Measurements from ENCODE around the gene PDLIM5.
"Not testable (repeated sequence)": the region's sequence is repeated elsewhere in the genome, so short reads cannot be mapped to it uniquely, and the experiment has no call there.

PDLIM5 gene

DNA sequence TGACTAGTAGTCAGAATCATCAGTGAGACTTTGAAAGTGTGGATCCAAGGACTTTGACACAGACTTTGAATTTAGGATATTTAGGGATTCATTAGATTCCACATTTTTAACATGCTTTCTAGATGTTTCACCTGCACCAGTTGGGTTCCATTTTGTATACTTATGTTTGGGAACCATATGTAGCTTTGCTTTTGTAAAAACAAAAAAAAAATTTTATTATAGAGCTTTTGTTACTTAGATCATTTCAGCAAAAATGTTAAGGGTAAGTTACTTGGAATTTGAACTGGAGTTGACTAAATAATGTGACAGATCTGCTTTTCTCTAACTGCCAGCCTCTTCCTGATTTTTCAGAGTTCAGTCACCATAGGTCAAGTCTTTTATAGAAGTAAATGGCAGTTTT lies 14.6 kb downstream of the PDLIM5 start:
- DNase-seq, result no peak

DNA sequence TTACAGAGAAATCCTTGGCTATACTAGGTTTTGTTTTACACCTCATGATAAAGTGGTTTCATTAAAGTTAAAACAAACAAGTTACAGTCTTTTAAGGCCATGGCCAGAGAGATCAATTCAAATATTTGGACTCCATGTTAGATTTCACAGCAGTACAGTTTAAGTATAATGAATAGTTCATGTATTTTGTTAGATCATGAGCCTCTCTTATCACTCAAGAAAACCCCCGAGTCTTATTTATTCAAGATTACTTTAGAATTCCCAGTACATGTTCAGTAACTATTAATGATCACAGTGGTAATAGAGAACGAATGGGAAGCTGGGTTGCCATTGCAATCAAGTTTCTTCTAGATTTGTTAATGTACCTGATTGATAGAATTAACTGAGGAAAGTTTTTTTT lies 15.2 kb downstream of the PDLIM5 start:
- no peak for DNase-seq

DNA sequence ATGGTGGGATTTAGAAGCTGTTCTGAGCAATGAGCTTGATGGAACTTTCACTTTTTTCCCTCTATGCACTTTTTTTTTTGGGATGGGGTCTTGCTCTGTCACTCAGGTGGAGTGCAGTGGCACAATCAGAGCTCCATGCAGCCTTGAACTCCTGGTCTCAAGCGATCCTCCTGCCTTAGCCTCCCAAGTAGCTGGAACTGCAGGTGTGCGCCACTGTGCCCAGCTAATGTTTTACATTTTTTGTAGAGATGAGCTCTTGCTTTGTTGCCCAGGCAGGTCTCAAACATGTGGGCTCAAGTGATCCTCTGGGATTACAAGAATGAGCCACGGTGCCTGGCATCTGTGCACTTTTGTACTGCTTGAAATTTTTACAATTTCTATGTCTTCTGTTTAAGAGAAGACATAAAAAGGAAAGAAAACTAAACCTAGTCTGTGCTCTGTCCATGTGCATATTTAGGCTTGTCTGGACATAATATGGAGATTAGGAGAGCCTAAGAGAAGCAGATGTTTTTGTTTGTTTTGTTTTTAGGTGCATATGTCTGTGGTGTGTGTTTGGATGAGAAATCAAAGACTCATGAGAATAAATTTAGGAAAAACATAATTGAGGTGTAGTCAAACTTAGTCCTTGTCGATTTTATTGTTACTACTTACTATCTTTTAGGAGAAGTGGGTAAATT lies 16.5 kb downstream of the PDLIM5 start:
- no peak for DNase-seq

DNA sequence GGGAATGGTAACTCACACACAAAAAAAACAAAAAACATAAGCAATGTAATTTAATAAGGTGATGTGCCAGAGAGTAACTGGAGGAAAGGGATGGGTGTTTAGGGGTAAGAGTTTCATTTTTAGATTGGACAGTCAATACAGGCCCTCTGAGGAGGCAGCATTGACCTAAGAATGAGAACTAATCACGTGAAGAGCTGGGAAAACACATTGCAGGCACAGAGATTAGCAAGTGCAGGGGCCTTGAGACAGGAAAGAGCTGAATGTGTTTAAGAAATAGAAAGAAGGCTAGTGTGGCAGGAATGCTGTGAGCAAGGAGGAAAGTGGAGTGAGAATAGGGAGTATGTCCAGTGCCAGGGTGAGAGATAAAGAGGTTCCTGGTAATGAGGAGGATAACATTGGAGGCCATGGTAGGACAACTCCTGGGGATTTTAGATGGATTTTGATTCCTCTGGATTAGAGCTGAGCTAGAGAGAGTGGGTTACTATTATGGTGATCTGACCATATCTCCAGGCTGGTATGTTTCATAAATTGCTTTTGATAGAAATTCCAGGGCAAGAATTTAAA lies 17.6 kb downstream of the PDLIM5 start:
- DNase-seq, result no peak

DNA sequence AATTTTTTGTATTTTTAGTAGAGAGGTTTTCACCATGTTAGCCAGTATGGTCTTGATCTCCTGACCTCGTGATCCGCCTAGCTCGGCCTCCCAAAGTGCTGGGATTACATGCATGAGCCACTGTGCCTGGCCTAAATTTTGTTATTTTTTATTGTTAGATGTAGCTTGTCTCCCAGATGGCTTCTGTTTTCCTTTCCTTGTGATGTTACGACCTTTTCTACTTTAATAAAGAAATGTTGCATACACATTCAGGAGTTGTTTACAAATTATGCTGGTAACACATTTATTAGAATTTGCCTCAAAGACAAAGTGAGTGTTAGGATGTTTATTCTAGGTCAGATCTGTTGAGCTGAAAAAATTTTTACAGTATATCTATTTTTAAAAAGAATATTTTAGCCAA lies 18.4 kb downstream of the PDLIM5 start:
- DNase-seq, result no peak

DNA sequence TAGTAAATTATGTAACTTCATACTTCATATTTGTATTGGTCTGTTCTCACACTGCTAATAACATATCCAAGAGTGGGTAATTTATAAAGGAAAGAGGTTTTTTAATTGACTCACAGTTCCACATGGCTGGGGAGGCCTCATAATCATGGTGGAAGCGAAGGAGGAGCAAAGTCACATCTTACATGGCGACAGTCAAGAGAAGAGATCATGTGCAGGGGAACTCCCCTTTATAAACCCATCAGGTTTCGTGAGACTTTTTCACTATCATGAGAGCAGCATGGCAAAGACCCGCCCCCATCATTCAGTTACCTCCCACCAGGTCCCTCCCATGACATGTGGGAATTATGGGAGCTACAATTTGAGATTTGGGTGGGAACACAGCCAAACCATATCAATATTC lies 19.0 kb downstream of the PDLIM5 start:
- DNase-seq, result not testable (repeated sequence)

DNA sequence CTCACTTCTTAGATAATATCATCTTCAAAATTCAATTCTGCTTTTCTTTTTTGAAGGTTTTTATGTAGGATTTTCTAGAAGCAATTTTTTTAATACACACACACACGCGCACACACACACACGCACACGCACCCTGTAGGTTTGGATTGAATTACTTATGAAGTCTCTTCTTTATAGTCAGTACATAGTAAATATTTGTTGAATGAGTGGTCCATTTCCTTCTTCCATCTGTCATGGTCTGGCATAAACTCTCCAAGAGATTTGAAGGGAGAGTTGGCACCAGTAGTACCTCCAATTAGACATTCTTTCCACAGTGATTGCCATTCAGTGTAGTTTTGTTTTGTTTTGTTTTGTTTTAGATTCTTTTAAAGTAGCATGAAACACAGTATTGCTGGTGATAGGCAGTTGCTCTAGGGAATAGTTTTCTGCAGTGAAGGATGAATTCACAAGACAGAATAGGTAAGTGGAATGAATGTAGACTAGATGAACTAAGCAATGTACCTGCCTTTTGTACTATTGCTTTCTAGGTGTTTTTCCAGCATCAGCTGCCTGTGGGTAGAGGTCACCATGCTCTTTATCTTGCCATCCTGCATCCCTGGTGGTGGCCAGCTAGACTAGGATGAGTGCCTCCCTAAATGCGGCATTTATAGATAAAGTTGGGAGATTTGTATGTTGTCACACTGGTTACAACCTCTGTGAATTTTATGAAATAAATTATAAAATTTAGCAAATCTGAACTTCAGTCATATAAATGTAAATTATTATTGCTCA lies 20.5 kb downstream of the PDLIM5 start:
- DNase-seq, result no peak

DNA sequence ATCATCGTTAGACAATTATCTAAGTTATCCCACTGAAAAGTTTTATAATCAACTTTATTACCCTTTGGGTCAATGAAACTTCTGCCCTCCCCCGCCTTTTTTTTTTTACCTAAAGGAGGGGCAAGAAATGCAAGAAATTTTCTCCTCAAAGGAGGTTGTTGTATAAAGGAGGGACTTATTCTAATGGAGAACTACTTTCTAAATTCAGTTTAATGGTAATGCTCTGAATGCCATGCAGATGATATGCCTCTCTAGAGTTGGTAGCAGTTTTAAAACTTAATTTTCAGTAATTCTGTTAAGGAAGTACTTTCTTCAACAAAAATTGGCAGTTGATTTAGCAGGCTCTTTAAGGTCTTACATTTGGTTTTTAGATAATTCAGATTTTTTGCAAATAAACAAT lies 23.3 kb downstream of the PDLIM5 start:
- DNase-seq, result no peak

DNA sequence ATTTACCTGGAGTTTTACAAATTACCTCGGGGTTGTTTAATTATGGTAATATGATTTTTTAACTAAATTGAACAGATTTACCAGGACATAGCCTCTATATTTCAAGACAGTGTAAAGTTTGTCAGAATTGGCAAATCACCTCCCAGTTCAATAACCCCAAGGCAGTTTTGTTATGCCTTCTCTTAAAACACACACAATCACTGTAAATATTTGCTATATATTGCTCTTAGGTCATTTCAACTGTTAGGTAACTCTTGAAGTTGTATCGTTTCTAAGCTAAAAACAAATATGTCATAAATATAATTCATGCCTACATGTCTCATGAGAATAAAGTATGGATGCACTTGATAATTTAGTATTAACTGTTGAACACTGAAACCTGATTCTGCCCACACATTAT lies 24.1 kb downstream of the PDLIM5 start:
- no peak for DNase-seq

DNA sequence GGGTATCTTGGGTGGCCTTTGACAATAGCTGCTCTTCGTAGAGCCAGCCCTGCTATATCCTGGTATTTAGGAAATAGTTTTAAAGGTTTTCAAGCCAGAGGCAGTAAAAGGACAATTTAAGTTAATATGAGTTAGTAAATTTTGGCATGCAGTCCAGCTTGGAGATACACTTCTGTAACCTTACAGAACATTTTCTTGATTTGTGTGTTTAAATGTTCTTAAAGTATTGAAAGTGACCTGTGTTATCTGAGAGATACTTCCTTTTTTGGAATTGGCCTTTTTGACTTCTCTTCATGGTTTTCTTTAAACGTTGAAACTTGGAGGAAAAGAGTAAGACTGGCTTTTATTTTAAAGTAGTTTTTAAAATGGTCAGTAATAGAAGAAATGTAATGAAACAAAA lies 25.5 kb downstream of the PDLIM5 start:
- DNase-seq, result no peak

DNA sequence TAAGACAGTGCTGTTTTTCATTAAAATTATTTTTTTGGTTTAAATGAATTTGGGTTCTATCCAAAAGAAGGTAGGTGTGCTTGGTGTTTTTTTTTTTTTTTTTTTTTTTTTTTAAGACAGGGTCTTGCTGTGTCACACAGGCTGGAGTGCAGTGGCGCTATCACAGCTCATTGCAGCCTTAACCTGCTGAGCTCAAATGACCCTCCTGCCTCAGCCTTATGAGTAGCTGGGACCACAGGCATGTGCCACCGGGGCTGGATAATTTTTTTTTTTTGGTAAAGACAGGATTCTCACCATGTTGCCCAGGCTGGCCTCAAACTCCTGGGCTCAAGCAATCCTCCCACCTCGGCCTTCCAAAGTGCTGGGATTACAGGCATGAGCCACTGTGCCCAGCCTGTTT lies 27.1 kb downstream of the PDLIM5 start:
- DNase-seq, result not testable (repeated sequence)

DNA sequence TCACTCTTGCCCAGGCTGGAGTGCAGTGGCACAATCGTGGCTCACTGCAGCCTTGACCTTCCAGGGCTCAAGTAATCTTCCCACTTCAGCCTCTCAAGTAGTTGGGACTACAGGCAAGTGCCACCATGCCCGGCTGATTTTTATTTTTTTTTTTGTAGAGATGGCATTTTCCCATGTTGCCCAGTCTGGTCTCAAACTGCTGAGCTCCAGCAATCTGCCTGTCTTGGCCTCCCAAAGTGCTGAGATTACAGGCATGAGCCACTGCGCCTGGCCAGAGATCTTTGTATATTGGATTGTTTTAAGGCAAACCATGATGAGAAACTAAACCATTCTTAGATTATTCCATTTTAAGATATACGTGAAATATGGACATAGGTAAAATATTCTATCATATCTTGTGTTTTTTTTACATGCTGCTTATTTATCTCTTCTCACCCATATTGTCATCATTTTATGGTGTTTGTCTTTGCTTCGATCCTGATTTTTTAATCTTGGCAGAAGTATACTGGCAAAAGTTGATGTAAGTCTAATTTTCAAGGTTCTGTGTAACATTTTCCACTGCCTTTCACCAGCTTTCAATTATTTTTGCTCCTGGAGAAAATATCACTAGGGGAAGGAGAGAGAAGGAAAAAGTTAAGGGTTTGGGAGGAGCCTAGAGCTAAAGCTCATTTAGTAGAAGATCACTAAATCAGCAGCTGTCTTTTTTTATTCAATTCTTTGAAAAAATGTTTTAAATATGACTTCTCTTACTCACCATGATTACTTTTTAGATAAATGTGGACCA lies 27.8 kb downstream of the PDLIM5 start:
- DNase-seq, result no peak

DNA sequence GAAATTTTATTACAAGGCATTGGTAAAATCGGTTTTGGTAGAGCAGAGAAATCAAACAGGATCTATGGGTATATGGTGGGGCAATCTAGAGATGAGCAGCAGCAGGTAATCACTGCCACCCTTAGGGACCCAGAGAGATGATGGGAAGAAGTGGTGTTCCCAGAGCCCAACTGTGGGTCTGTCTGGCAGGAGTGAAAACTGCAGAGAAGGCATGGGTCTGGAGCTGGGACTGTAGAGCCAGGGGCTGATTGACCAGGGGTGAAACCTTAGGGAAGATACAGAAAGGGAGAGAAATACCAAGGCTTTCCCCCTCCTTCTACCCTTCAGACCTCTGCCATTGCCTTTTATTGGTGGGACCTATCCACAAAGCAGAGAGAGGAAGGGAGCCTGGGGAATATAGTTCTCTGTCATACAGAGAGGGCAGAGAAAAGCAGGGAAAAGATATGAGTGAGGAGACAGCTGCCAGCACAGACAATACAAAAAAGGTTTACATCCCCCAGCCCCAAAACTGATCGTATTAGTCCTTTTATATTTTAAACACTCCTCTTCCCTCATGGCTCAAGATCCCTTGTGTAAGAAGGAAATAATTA lies 28.7 kb downstream of the PDLIM5 start:
- no peak for DNase-seq

DNA sequence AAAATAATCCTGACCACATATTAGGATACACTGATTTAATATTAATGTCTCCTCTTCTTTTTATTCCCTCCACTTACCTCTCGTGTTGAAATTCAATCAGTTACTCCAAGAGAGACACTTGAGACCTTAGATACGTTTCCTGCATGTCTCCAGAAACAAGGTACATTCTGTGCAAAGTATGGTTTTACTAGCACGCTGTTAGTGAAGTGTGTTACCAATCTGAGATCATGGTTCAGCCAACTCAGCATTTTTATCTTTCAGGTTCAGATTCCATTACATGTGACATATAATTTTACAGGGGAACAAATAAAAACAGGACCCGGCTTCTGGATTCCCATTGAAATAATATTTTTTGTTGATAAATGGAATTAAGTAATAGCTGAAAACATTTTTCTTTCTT lies 32.2 kb downstream of the PDLIM5 start:
- no peak for DNase-seq

DNA sequence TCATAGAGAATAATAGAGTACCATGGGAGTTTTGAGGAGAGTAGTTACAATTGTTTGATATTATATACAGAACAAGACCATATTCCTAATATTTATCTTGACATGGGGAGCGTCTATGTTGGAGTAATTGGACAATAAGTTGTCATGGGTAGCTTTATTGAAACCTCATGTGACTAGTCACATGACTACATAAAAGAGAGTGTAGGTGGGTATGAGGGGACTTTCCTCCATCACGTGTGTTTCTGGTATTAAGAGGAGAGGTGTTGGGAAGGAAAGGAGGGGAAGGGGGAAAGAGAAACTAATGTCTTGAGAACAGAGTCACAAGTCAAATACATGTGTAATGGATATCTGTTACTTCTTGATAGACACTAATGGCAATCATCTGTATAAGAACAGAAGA lies 33.1 kb downstream of the PDLIM5 start:
- DNase-seq, result no peak

DNA sequence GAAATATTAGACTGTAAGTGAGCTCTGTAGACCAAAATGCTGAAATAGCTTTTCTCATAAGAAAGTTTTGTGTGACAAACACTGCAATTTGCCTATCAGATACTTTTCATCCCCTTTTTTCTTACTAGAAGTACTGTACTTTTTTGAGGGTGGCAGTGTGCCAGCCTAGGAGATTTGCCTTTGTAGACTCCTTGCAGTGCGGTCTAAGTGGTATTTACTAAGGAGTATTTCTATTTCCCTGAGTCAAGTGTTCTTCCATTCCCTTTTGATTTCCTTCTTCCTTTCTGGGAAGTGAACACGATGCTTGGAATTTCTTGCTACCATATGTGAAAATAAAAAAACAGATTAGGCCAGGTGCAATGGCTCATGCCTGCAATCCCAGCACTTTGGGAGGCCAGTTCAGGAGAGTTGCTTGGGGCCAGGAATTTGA lies 34.6 kb downstream of the PDLIM5 start:
- DNase-seq, result no peak

DNA sequence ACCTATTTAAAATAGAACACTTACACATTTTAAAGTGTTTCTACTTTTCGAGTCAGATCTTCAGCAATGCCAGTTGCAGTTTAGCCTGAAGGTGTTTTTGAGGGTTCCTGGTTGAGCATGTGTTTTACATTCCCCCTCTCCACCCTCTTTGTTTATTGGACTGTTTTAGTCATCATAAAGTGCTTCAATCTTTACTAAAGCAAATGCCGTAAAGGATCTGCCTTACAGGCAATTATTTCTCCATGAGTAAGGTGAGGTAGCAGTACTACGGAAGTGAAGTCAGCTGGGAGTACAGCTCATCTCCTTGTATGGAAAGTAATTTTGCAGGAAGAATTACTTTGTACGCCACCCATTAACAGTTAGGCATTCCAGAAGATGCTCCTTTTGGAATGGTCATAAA lies 36.9 kb downstream of the PDLIM5 start:
- DNase-seq, result no peak

DNA sequence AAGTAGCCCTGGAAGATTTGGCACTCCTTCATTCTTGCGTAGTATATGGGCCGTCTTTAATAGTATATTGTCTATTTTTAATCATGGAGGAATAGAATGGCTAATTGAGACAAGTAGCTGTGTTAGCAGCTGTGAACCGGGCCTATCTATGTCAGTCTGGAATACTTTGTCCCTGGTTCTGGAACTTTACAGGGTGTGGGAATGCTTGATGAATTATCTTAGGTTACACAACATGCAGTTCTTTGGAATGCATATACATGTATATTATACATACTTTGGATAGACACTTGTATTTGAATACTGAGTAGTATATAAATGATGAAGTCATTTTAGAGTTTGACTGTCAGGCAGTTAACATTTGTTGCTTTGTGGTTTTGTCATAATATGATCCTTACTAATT lies 37.4 kb downstream of the PDLIM5 start:
- DNase-seq, result no peak

DNA sequence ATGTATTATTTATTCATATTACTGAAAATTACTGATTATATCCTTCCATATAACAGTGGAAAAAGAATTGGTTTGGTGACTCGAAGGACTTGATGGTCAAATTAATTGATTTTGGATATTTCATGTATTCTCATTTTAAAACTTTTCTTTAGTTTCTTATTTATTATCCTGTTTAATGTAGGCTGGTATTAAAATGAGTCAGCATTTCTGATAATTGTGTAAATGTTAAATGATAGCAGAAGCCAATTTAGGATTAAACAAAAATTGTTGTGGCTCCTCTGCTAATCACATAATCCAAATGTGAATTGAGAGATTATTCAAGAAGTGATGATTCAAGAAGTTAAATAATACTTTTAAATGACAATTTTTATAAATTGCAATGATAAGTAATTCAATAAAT lies 38.7 kb downstream of the PDLIM5 start:
- DNase-seq, result no peak

DNA sequence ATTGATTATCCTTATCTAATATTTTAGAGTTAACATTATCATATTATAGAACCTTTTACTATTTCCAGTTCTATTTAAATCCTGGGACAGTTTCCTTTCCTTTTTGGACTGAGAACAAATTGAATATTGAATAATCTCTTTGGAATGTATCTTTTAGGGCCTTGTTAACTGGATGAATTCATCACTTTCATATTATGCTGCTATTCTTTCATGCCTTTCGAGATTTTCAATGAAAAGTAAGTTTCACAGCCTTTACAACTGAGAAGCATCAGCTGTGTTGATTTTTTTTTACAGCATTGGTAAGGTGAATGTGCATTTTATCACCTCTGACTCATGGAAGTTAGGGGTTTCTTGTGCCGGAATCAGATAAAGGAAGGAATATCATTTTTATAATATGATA lies 39.6 kb downstream of the PDLIM5 start:
- no peak for DNase-seq

DNA sequence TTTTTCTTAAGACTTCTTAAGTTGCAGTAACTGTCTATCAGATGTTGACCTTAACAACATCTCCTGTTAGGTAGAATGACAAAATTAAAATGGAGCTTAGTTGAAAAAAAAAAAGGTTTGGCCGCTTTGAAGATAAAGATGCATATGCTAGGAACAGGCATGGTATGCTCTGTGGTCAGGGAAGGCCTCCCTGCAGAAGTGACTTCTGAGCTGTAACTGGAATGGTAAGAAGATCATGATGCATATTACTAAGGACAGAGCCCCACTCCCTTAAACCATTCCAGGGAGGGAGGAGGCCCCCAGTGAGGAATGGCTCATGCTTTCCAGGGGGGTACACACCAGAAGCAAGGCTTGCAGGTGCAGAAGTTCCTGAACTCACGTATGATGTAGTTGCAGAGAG lies 43.7 kb downstream of the PDLIM5 start:
- DNase-seq, result no peak

DNA sequence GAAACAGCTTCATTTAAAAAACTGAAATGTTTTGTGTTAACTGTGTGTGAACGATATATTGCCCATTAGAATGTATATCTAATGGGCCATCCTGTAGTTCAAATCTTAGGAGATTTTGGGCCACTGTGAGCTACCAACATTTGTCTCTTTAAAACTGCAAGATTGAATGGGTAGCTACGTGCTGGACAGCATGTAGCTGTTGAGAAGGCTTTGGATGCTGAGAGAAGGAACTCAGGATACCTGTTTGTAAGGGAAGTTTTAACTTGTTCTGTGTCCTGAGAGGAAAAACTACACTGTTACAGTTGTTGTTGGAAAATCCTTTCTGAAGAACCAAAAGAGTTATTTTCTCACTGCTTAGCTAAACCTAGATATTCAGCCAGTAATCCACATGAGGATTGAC lies 45.9 kb downstream of the PDLIM5 start:
- no peak for DNase-seq

DNA sequence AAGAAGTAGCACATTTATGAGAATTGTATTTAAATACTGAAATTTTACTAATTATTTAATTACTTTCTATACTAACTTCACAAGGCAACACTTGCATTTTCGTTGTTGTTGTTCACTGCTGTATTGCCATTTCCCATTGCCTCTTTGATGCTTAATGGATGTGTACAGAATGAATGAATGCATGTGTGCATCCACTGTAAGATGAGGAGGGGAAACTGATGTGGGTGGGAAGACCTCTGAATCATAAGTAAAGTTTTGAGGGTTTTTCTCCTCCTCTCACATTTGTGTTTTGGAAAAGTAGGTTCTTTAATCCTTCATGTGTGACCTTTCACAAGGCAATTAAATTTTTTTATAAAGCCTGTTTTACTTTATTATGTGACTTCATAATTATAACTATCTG lies 46.8 kb downstream of the PDLIM5 start:
- DNase-seq, result no peak

All from activated CD4-positive, alpha-beta T cell treated with anti-CD3 and anti-CD28 coated beads, Interleukin-2, amount 50 U/mL, for 1 hour (primary cell).